Measurements from ENCODE around the gene TSC2. TPM values are rescaled to one million over a fixed set of nuclear protein-coding genes. Genes with fewer than 3 reads are reported as not detected.
A peak's percentile ranks its signal among the peaks of the same experiment; 100 is the strongest.

The TSC2 gene
- total RNA-seq (50.2 TPM), polyA plus RNA-seq (55.9 TPM)

- peak; percentile 87 for DNase-seq (ENCODE audit: extremely low spot score)
- no peak within 1 kb of the TSS for H3K27ac ChIP-seq (ENCODE audit: low read depth)
- under 1% methylated on average over 81 of the region's 81 CpGs for WGBS
- no peaks in the 10 kb centered on the region for H3K4me1 ChIP-seq (ENCODE audit: insufficient read depth)
- H3K36me3 ChIP-seq (ENCODE audit: insufficient read depth) = no peaks in the 10 kb centered on the region
- peak within 1 kb of the TSS; percentile 74 for H3K4me3 ChIP-seq (ENCODE audit: low read depth, low read length)
These were observed at the start of gene TSC2, which contains the start of gene NTHL1 for GRCh38 chr16:2047330-2048115. Gene TSC2 (plus strand): TSS chr16:2047985. CDS start chr16:2048616, 631 bp downstream. Gene NTHL1 (minus strand): TSS chr16:2047834. CDS start chr16:2047823, 11 bp downstream.

- no peak for DNase-seq (ENCODE audit: extremely low spot score)
- H3K4me1 ChIP-seq (ENCODE audit: insufficient read depth) = no peaks in the 10 kb centered on the region
- no peak overlapping the region for H3K4me3 ChIP-seq (ENCODE audit: low read depth, low read length)
- peaks cover 11% of the 10 kb centered on the region for H3K36me3 ChIP-seq (ENCODE audit: insufficient read depth)
- WGBS = 84% methylated on average over 27 of the region's 27 CpGs
- H3K27ac ChIP-seq (ENCODE audit: low read depth) = peak overlapping the region; percentile 26
These were observed 49.4 kb upstream of the TSC2 start for GRCh38 chr16:1998360-1998835.

- H3K27ac ChIP-seq (ENCODE audit: low read depth) = peak overlapping the region; percentile 26
- H3K4me3 ChIP-seq (ENCODE audit: low read depth, low read length) = no peak overlapping the region
- no peak for DNase-seq (ENCODE audit: extremely low spot score)
- peaks cover 11% of the 10 kb centered on the region for H3K36me3 ChIP-seq (ENCODE audit: insufficient read depth)
- H3K4me1 ChIP-seq (ENCODE audit: insufficient read depth) = no peaks in the 10 kb centered on the region
- WGBS = 94% methylated on average over 39 of the region's 39 CpGs
These were observed 48.7 kb upstream of the TSC2 start for GRCh38 chr16:1998852-1999801.

GRCh38 chr16:1999866-2000514, 47.8 kb upstream of the TSC2 start:
- Histone ChIP-seq H3K27ac (ENCODE audit: low read depth) (no peak overlapping the region), H3K36me3 (ENCODE audit: insufficient read depth) (peaks cover 11% of the 10 kb centered on the region), H3K4me1 (ENCODE audit: insufficient read depth) (no peaks in the 10 kb centered on the region), H3K4me3 (ENCODE audit: low read depth, low read length) (no peak overlapping the region)
- no peak for DNase-seq (ENCODE audit: extremely low spot score)
- 86% methylated on average over 28 of the region's 28 CpGs for WGBS

GRCh38 chr16:2001035-2001434, 46.8 kb upstream of the TSC2 start:
- peaks cover 11% of the 10 kb centered on the region for H3K36me3 ChIP-seq (ENCODE audit: insufficient read depth)
- H3K4me3 ChIP-seq (ENCODE audit: low read depth, low read length) = no peak overlapping the region
- no peak for DNase-seq (ENCODE audit: extremely low spot score)
- H3K27ac ChIP-seq (ENCODE audit: low read depth) = no peak overlapping the region
- WGBS = 94% methylated on average over 19 of the region's 19 CpGs
- no peaks in the 10 kb centered on the region for H3K4me1 ChIP-seq (ENCODE audit: insufficient read depth)

GRCh38 chr16:2001456-2002355, 46.1 kb upstream of the TSC2 start:
- Histone ChIP-seq H3K4me3 (ENCODE audit: low read depth, low read length) (no peak overlapping the region), H3K36me3 (ENCODE audit: insufficient read depth) (peaks cover 11% of the 10 kb centered on the region), H3K27ac (ENCODE audit: low read depth) (no peak overlapping the region), H3K4me1 (ENCODE audit: insufficient read depth) (no peaks in the 10 kb centered on the region)
- DNase-seq (ENCODE audit: extremely low spot score) = no peak
- 95% methylated on average over 53 of the region's 53 CpGs for WGBS

- WGBS = 91% methylated on average over 47 of the region's 47 CpGs
- no peak overlapping the region for H3K27ac ChIP-seq (ENCODE audit: low read depth)
- H3K4me1 ChIP-seq (ENCODE audit: insufficient read depth) = no peaks in the 10 kb centered on the region
- H3K4me3 ChIP-seq (ENCODE audit: low read depth, low read length) = no peak overlapping the region
- peaks cover 11% of the 10 kb centered on the region for H3K36me3 ChIP-seq (ENCODE audit: insufficient read depth)
- DNase-seq (ENCODE audit: extremely low spot score) = no peak
These were observed 45.2 kb upstream of the TSC2 start for GRCh38 chr16:2002406-2003230.

- no peak overlapping the region for H3K4me3 ChIP-seq (ENCODE audit: low read depth, low read length)
- no peak for DNase-seq (ENCODE audit: extremely low spot score)
- 82% methylated on average over 8 of the region's 8 CpGs for WGBS
- peaks cover 9% of the 10 kb centered on the region for H3K36me3 ChIP-seq (ENCODE audit: insufficient read depth)
- H3K4me1 ChIP-seq (ENCODE audit: insufficient read depth) = no peaks in the 10 kb centered on the region
- no peak overlapping the region for H3K27ac ChIP-seq (ENCODE audit: low read depth)
These were observed 44.5 kb upstream of the TSC2 start for GRCh38 chr16:2003231-2003826.

GRCh38 chr16:2003827-2004641, 43.8 kb upstream of the TSC2 start:
- Histone ChIP-seq H3K27ac (ENCODE audit: low read depth) (no peak overlapping the region), H3K4me1 (ENCODE audit: insufficient read depth) (no peaks in the 10 kb centered on the region), H3K36me3 (ENCODE audit: insufficient read depth) (peaks cover 8% of the 10 kb centered on the region), H3K4me3 (ENCODE audit: low read depth, low read length) (no peak overlapping the region)
- DNase-seq (ENCODE audit: extremely low spot score) = no peak
- WGBS = 28% methylated on average over 36 of the region's 36 CpGs

- DNase-seq (ENCODE audit: extremely low spot score) = no peak
- 82% methylated on average over 34 of the region's 34 CpGs for WGBS
- peaks cover 2% of the 10 kb centered on the region for H3K36me3 ChIP-seq (ENCODE audit: insufficient read depth)
- no peaks in the 10 kb centered on the region for H3K4me1 ChIP-seq (ENCODE audit: insufficient read depth)
- no peak overlapping the region for H3K4me3 ChIP-seq (ENCODE audit: low read depth, low read length)
- no peak overlapping the region for H3K27ac ChIP-seq (ENCODE audit: low read depth)
These were observed 42.8 kb upstream of the TSC2 start for GRCh38 chr16:2004795-2005517.

Measured in urinary bladder (tissue), 4 donors.